GM12878 (cell line): ENCODE measurements around the gene CD52. TPM values are rescaled to one million over a fixed set of nuclear protein-coding genes. Genes with fewer than 3 reads are reported as not detected.

Experiments used
- ATAC-seq: fragments of 200-7000 bp; cut with Tn5 transposase; 3 replicates; pipeline ENCODE4 v1.9.1; 2020; ENCODE audit warnings: mild to moderate bottlenecking, moderate library complexity
- BruUV-seq: library from RNA; stranded (reverse); fragments of 400-500 nt; replicated peaks from 2 replicates; lab custom pipeline; 2021; lab: Mats Ljungman, UMichigan
- CTCF ChIA-PET: fragments of 300-600 bp; sonication (Branson Sonifier 250); formaldehyde crosslinking; extraction: SDS; loops from one replicate; lab custom pipeline; 2021; ENCODE audit warnings: inconsistent platforms; lab: Yijun Ruan, JAX
- POLR2A ChIA-PET: fragments of 350-600 bp; formaldehyde crosslinking; extraction: SDS; loops from one replicate; lab custom pipeline; 2021; ENCODE audit warnings: inconsistent platforms; lab: Charles Lee
- RAD21 ChIA-PET: fragments of 300-600 bp; sonication (Branson Sonifier 250); formaldehyde crosslinking; loops from one replicate; lab custom pipeline; 2023; ENCODE audit warnings: antibody characterized with exemption; ENCODE audit not compliant: unreplicated experiment; lab: Charles Lee
- SMC1A ChIA-PET: fragments of 300-600 bp; sonication (Branson Sonifier 250); formaldehyde crosslinking; loops from one replicate; lab custom pipeline; 2023; ENCODE audit not compliant: unreplicated experiment, uncharacterized antibody; lab: Charles Lee
- DNase-seq: peaks from one replicate; pipeline ENCODE4 v3.0.0-alpha.2; 2011; ENCODE audit warnings: low read depth, low spot score
- FAIRE-seq: peaks from 3 replicates; lab custom pipeline; 2011; peaks lifted over from hg19 to GRCh38; lab: Jason Lieb, UNC
- H2AFZ ChIP-seq: 2 replicates; pipeline ENCODE4 v1.6.0; 2011; ENCODE audit warnings: low read depth, low read length, control low read depth; ENCODE audit not compliant: control insufficient read depth
- H3K27ac ChIP-seq: 2 replicates; pipeline ENCODE4 v1.5.1; 2011; ENCODE audit warnings: control low read depth; ENCODE audit not compliant: control insufficient read depth, insufficient read depth
- H3K27me3 ChIP-seq, 2 experiments: replicated peaks in 1 of 2; 2 replicates each; pipeline versions ENCODE4 v1.6.0 to v1.6.1; 2011; ENCODE audit warnings: low read length in 1 of 2; ENCODE audit not compliant: control insufficient read depth in 2 of 2, insufficient read depth in 2 of 2
- H3K36me3 ChIP-seq, 2 experiments: 2 replicates each; pipeline ENCODE4 v1.5.1; 2011; ENCODE audit warnings: low read length in 1 of 2; ENCODE audit not compliant: control insufficient read depth in 2 of 2, insufficient read depth in 2 of 2
- H3K4me1 ChIP-seq: 2 replicates; pipeline ENCODE4 v1.6.1; 2011; ENCODE audit warnings: mild to moderate bottlenecking, low read length, moderate library complexity, mixed read lengths; ENCODE audit not compliant: control insufficient read depth, insufficient read depth
- H3K4me2 ChIP-seq: 2 replicates; pipeline ENCODE4 v1.6.0; 2011; ENCODE audit warnings: control low read depth; ENCODE audit not compliant: control insufficient read depth, insufficient read depth
- H3K4me3 ChIP-seq: fragments of 200-600 bp; sonication (generic); 2 replicates; pipeline ENCODE4 v1.5.1; 2016
- H3K79me2 ChIP-seq: 2 replicates; pipeline ENCODE4 v1.6.0; 2011; ENCODE audit warnings: low read length; ENCODE audit not compliant: control insufficient read depth, insufficient read depth
- H3K9ac ChIP-seq: 2 replicates; pipeline ENCODE4 v1.8.0; 2011; ENCODE audit warnings: low read length, control low read depth, mixed read lengths; ENCODE audit not compliant: control insufficient read depth, insufficient read depth
- H3K9me3 ChIP-seq: replicated peaks from 3 replicates; pipeline ENCODE4 v1.5.1; 2011; ENCODE audit warnings: mild to moderate bottlenecking, low read length; ENCODE audit not compliant: control insufficient read depth, insufficient read depth
- H4K20me1 ChIP-seq: 2 replicates; pipeline ENCODE4 v1.6.0; 2011; ENCODE audit not compliant: control insufficient read depth, insufficient read depth
- CHD2 ChIP-seq: IDR thresholded peaks from 2 replicates; pipeline ENCODE4 v1.6.1; 2011; ENCODE audit warnings: low read depth, low read length, improper control_type of control experiment, borderline replicate concordance
- CREM ChIP-seq: IDR thresholded peaks from 2 replicates; pipeline ENCODE4 v1.6.1; 2014; ENCODE audit warnings: antibody characterized with exemption, low read depth
- IKZF1 ChIP-seq: fragments of 450-650 bp; conservative IDR thresholded peaks from 2 replicates; pipeline ENCODE4 v1.6.1; 2017; ENCODE audit warnings: antibody characterized with exemption, mild to moderate bottlenecking
- MAX ChIP-seq: IDR thresholded peaks from 2 replicates; pipeline ENCODE4 v1.6.1; 2012; ENCODE audit warnings: low read depth, low read length, improper control_type of control experiment
- MLLT1 ChIP-seq: fragments of 450-650 bp; IDR thresholded peaks from 2 replicates; pipeline ENCODE4 v1.6.1; 2016; ENCODE audit warnings: mild to moderate bottlenecking
- MYC ChIP-seq: IDR thresholded peaks from 2 replicates; pipeline ENCODE4 v1.6.1; 2011; ENCODE audit warnings: mild to moderate bottlenecking, low read length, moderate library complexity, inconsistent platforms; ENCODE audit not compliant: insufficient read depth, insufficient replicate concordance, insufficient read length, severe bottlenecking
- NKRF ChIP-seq: fragments of 450-650 bp; conservative IDR thresholded peaks from 2 replicates; pipeline ENCODE4 v1.6.1; 2017; ENCODE audit warnings: mild to moderate bottlenecking, moderate library complexity
- NR2F1 ChIP-seq: fragments of 450-650 bp; conservative IDR thresholded peaks from 2 replicates; pipeline ENCODE4 v1.6.1; 2017; ENCODE audit warnings: mild to moderate bottlenecking
- PKNOX1 ChIP-seq: fragments of 450-650 bp; IDR thresholded peaks from 2 replicates; pipeline ENCODE4 v1.6.1; 2016; ENCODE audit warnings: mild to moderate bottlenecking
- POLR2A ChIP-seq: IDR thresholded peaks from 2 replicates; pipeline ENCODE4 v1.6.1; 2011; ENCODE audit warnings: low read depth, mild to moderate bottlenecking, low read length
- POLR2AphosphoS5 ChIP-seq: IDR thresholded peaks from 2 replicates; pipeline ENCODE4 v1.6.1; 2011; ENCODE audit warnings: mild to moderate bottlenecking, low read length, inconsistent platforms
- TAF1 ChIP-seq: IDR thresholded peaks from 2 replicates; pipeline ENCODE4 v1.6.1; 2011; ENCODE audit warnings: mild to moderate bottlenecking, low read depth, low read length, borderline replicate concordance
- WGBS: methylation state at CpG from one replicate; pipeline ENCODE4 v1.1.6; 2016; ENCODE audit warnings: low lambda C conversion rate; ENCODE audit not compliant: insufficient replicate concordance, insufficient coverage; ENCODE audit errors: missing lambda C conversion rate; 5-methylcytosine and 5-hydroxymethylcytosine counted together
- in situ Hi-C: fragments of 300-500 bp; cut with MboI; formaldehyde crosslinking; loops from 9 replicates; pipeline ENCODE4 v1.14.3; 2018; ENCODE audit warnings: mixed read lengths
- intact Hi-C: fragments of 100-400 bp; cut with micrococcal nuclease; formaldehyde crosslinking; loops from one replicate; pipeline ENCODE4 v1.14.2; 2022; ENCODE audit not compliant: unreplicated experiment
- polyA plus RNA-seq, 11 experiments: library from polyadenylated mRNA; depleted of rRNA in 4 of 11; unstranded in 6 of 11; stranded (reverse) in 5 of 11; fragments of >200 nt; fragmentation: Nextera tagmentation in 4 of 11; fragmentation: Illumina TruSeq in 1 of 11; extraction: Ambion mirVana in 4 of 11; extraction: Trizol in 1 of 11; gene quantifications; 1 replicate in 1 of 11; 2 replicates in 10 of 11; pipeline versions ENCODE4 v1.2.1 to v1.2.3, GENCODE V29; 2011 to 2016; ENCODE audit warnings: inconsistent platforms in 2 of 11, missing spikeins in 2 of 11, low read depth in 1 of 11
- total RNA-seq, 4 experiments: library from RNA; depleted of rRNA in 3 of 4; stranded (reverse); fragments of >200 nt in 3 of 4; fragmentation: Illumina TruSeq in 1 of 4; extraction: Trizol in 1 of 4; gene quantifications; 2 replicates each; pipeline versions ENCODE4 v1.2.1 to v1.2.3, GENCODE V29; 2013 to 2021

The CD52 gene
- total and polyA plus RNA-seq, 10 of the 15 experiments (the other 5 are each of a cell fraction or from before 2014, with no cell fraction given): 237 to 2,736 (median 532) TPM

- BruUV-seq: no TSS peak
- in situ Hi-C loops (no loop called here), intact Hi-C loops (no loop called here)
- DNase-seq: no peak
- peak; percentile 92 for ATAC-seq
- Histone ChIP-seq H3K79me2 (peaks cover 26% of the 10 kb centered on the region), H2AFZ (peak within 1 kb of the TSS; percentile 92), H3K4me2 (peak within 1 kb of the TSS; percentile 98), H3K9ac (peak within 1 kb of the TSS; percentile 91), H3K27ac (peak within 1 kb of the TSS; percentile 87), H3K27me3 (no peaks in the 10 kb centered on the region), H3K36me3 (peaks cover 14 to 19% of the 10 kb centered on the region in 2 experiments), H3K9me3 (no peaks in the 10 kb centered on the region), H3K4me1 (peaks cover 53% of the 10 kb centered on the region), H3K4me3 (peak within 1 kb of the TSS; percentile 88), H4K20me1 (no peaks in the 10 kb centered on the region)
- ChIA-PET CTCF (interaction anchor here (0.6 to 18.0 kb wide), 13 partner anchors 9 to 162 kb away, joined by 3 to 879 read pairs (median 5); partner anchors contain the start of genes CD52, CEP85 and ZNF593), RAD21 (interaction anchor here (0.7 to 8.9 kb wide), 8 partner anchors 9 to 137 kb away, joined by 3 to 113 read pairs (median 4); partner anchors contain the start of genes CD52 and ZNF593), POLR2A (interaction anchor here (1.1 to 3.5 kb wide), 5 partner anchors 9 to 99 kb away, joined by 3 to 31 read pairs (median 5); partner anchors contain the start of gene CD52), SMC1A (interaction anchor here (0.6 to 9.1 kb wide), 7 partner anchors 9 to 243 kb away, joined by 3 to 119 read pairs (median 4); partner anchors contain the start of genes CD52 and ZNF593OS)
- FAIRE-seq: no peak
- 1% methylated on average over 59 of the region's 66 CpGs for WGBS
- TF ChIP-seq PKNOX1: 0 out of 2 replicates have a peak, but pooled peaks have one; percentile 45
- peak; percentile 60 for TF ChIP-seq NR2F1
- TF ChIP-seq TAF1: peak; percentile 31; the same call in 1 of the 2 replicates
- TF ChIP-seq MLLT1: peak; percentile 36; the same call in 1 of the 2 replicates
- peak; percentile 64; the same call in 1 of the 2 replicates for TF ChIP-seq POLR2AphosphoS5
- peak; percentile 96 for TF ChIP-seq POLR2A
- TF ChIP-seq MAX: peak; percentile 50; the same call in 1 of the 2 replicates
- peak; percentile 88 for TF ChIP-seq NKRF
- TF ChIP-seq IKZF1: peak; percentile 79
- no peak for TF ChIP-seq MYC
- TF ChIP-seq CREM: peak; percentile 57
- peak; percentile 82 for TF ChIP-seq CHD2
Observed at GRCh38 chr1:26279456-26280332, 38.1 kb upstream of the CD52 start, which contains the start of gene SH3BGRL3. Gene SH3BGRL3 (plus strand): TSS chr1:26280086. CDS start chr1:26280156, 70 bp downstream.
